ENCODE data around the gene MACROD2. TPM values are rescaled to one million over a fixed set of nuclear protein-coding genes. Genes with fewer than 3 reads are reported as not detected.

MACROD2 gene
- total and polyA plus RNA-seq, 2 of the 4 experiments (the other 2 are of a cell fraction), result not detected

DNA sequence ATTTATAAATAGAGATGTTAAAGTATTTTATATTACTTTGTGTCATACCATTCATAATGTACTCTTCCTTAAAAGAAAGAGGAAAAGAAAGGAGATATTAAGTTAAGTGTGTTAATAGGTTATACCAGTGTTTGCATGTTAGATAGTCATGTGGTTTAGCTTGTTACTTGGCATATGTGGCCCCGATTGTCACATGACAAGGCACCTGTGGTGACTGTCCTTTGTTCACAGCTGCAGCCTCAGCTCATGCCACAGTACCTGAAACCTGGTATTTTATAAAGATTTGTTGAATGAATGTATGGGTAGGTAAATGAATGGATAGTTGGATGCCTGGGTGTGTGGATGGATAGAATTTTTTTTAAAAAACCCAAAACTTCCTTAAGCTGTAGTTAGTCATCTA lies 648.2 kb downstream of the MACROD2 start:
- no peaks in the 10 kb centered on the region for H3K4me1 ChIP-seq (ENCODE audit: control insufficient read depth, insufficient read depth, low read length)
- in situ Hi-C loops (cut with MboI; ENCODE audit: low sequenced_read_pairs), result no loop called here
- POLR2A ChIA-PET (ENCODE audit: unreplicated experiment), result interaction anchor here (0.6 kb wide), 1 partner anchor 25 kb away, joined by 3 read pairs; no protein-coding TSS in a partner anchor
- no peak overlapping the region for H2BK5ac ChIP-seq (ENCODE audit: low read depth, low read length, poor library complexity, severe bottlenecking)
- no peak overlapping the region for H2AFZ ChIP-seq (replicated peaks; ENCODE audit: low read length, poor library complexity)
- no peak overlapping the region for H3K4me3 ChIP-seq (ENCODE audit: insufficient read depth, low read depth, low read length)
- no peak overlapping the region for H3K27ac ChIP-seq (ENCODE audit: insufficient read depth, low read length)
- CTCF ChIA-PET, result interaction anchor here (0.6 kb wide), 1 partner anchor 82 kb away, joined by 3 read pairs; no protein-coding TSS in a partner anchor
- H2BK120ac ChIP-seq (ENCODE audit: low read depth, low read length), result no peak overlapping the region
- no peaks in the 10 kb centered on the region for H3K9me1 ChIP-seq (ENCODE audit: insufficient read depth, low read length)
- no peak overlapping the region for H2AK5ac ChIP-seq (ENCODE audit: low read depth, low read length)
- dilution Hi-C loops (cut with HindIII; ENCODE audit: low sequenced_read_pairs, unreplicated experiment), result no loop called here
- H3K18ac ChIP-seq (ENCODE audit: low read depth, low read length), result no peak overlapping the region
- no peaks in the 10 kb centered on the region for H3K36me3 ChIP-seq (ENCODE audit: control insufficient read depth, insufficient read depth, low read length)
- H3K56ac ChIP-seq (ENCODE audit: extremely low read depth, insufficient read depth, low read length), result no peak overlapping the region
- no peaks in the 10 kb centered on the region for H4K20me1 ChIP-seq (ENCODE audit: insufficient read depth, low read length)
- H3K14ac ChIP-seq (replicated peaks; ENCODE audit: low read depth, low read length), result no peak overlapping the region
- H2AK9ac ChIP-seq (replicated peaks; ENCODE audit: low read depth, low read length, poor library complexity), result no peak overlapping the region
- H4K91ac ChIP-seq (ENCODE audit: insufficient read depth, low read depth, low read length), result no peak overlapping the region
- H3K23ac ChIP-seq (ENCODE audit: low read depth, low read length), result no peak overlapping the region
- H3K9me3 ChIP-seq (ENCODE audit: control insufficient read depth, insufficient read depth, low read length), result no peaks in the 10 kb centered on the region; the same call in 1 of the 2 replicates
- WGBS, 2 experiments (ENCODE audit: extremely low coverage in 2 of 2, insufficient read length in 1 of 2), result no CpG with 5 or more reads among the region's 1 CpG
- no peak overlapping the region for H2BK20ac ChIP-seq (ENCODE audit: low read depth, low read length)
- no peaks in the 10 kb centered on the region for H3K79me1 ChIP-seq (ENCODE audit: low read depth in 1 of 2, low read length in 2 of 2)
- H3K4me2 ChIP-seq (ENCODE audit: low read depth, low read length), result no peak overlapping the region
- H3K4ac ChIP-seq (ENCODE audit: low read depth, low read length), result no peak overlapping the region
- BruUV-seq (replicated peaks), result no TSS peak
- H4K5ac ChIP-seq (ENCODE audit: low read depth, low read length), result no peak overlapping the region
- DNase-seq, result no peak
- TF ChIP-seq NFE2L2 (IDR thresholded peaks at IDR 0.05; ENCODE audit: low read depth, low read length) (no peak), SMC3 (IDR thresholded peaks at IDR 0.05; ENCODE audit: low read depth, low read length) (no peak)
- TF ChIP-seq, protein P1, sequence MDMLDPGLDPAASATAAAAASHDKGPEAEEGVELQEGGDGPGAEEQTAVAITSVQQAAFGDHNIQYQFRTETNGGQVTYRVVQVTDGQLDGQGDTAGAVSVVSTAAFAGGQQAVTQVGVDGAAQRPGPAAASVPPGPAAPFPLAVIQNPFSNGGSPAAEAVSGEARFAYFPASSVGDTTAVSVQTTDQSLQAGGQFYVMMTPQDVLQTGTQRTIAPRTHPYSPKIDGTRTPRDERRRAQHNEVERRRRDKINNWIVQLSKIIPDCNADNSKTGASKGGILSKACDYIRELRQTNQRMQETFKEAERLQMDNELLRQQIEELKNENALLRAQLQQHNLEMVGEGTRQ (IDR thresholded peaks at IDR 0.05; ENCODE audit: low read depth, low read length), result no peak
- H3K9ac ChIP-seq (ENCODE audit: low read depth, low read length), result no peak overlapping the region
- intact Hi-C loops (cut with micrococcal nuclease), result no loop called here
- no peak overlapping the region for H2BK15ac ChIP-seq (ENCODE audit: low read depth, low read length)
- no peak for ATAC-seq (ENCODE audit: low read depth)
- H3K27me3 ChIP-seq (ENCODE audit: control insufficient read depth, insufficient read depth, low read length), result no peaks in the 10 kb centered on the region
- H4K8ac ChIP-seq (ENCODE audit: low read depth in 2 of 2, low read length in 2 of 2), result no peak overlapping the region

All from IMR-90 (cell line).